Stimulated activated CD8-positive, alpha-beta memory T cell treated with anti-CD3 and anti-CD28 coated beads, Interleukin-7, amount 100 ng/mL, for 48 hours (primary cell): ENCODE data around the gene B4GALT6.
A peak's percentile ranks its signal among the peaks of the same experiment; 100 is the strongest.
"Not testable (repeated sequence)": the region's sequence is repeated elsewhere in the genome, so short reads cannot be mapped to it uniquely, and the experiment has no call there.

Experiments
- DNase-seq, 2 donors: peaks; one replicate each; pipeline ENCODE4 v3.0.0-alpha.2; 2020; ENCODE audit warnings: low read depth in 1 of 2; ENCODE audit errors: extremely low read depth in 1 of 2

The B4GALT6 gene

GRCh38 chr18:31684279-31685096 is at the start of gene B4GALT6:
Gene B4GALT6 (minus strand): TSS chr18:31684581. CDS start chr18:31684426, 155 bp downstream.
- DNase-seq, result no peak

GRCh38 chr18:31731628-31732027 is 47.2 kb upstream of the B4GALT6 start:
- DNase-seq, result no peak

DNA sequence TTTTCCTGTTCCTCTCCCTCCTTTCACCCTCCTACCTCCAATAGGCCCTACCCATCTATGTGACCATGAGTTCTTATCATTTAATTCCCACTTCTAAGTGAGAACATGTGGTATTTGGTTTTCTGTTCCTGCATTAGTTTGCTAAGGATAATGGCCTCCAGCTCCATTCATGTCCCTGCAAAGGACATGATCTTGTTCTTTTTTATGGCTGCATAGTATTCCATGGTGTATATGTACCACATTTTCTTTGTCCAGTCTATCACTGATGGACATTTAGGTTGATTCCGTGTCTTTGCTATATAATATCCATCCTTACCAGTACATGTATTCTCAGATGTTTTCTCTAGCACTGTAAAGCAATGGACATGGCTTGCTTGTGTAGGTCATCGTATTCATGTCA is 44.8 kb upstream of the B4GALT6 start:
- not testable (repeated sequence) for DNase-seq

DNA sequence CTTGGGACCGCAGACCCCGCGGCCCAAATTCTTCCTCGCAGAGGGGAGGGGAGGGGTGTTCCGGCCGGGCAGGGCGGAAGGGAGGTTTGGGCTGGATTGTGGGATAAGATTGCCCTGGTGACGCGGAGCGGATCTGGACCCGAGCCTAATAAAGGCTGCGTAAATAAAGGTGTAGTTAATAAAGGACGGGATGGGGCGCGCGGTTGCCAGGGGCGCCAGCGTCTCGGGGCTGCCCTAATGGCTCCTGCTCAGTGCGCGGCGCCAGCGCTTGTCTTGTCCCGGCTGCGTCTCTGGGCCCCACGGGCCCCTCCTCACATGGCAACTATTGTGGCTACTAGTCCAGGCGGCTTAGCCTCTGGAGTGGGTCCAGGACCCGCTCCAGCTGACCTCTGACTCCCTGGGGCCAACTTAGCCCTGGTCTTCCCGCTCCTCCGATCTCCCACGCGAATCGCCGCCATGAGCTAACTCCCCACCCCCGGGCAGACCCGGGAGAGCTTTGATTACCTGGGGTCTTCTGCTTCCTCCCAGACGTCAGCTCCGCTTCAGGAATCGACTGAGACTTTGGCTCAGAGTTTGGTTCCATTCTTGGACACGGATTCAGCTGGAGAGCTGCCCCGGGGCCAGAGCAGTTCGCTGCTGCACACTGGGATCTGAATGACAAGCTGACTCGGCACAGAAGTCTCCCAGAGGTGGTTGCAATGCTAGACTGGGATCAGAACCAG is 39.8 kb upstream of the B4GALT6 start:
- DNase-seq, result no peak

- no peak for DNase-seq
These were observed 39.2 kb upstream of the B4GALT6 start for GRCh38 chr18:31723639-31723989.

DNA sequence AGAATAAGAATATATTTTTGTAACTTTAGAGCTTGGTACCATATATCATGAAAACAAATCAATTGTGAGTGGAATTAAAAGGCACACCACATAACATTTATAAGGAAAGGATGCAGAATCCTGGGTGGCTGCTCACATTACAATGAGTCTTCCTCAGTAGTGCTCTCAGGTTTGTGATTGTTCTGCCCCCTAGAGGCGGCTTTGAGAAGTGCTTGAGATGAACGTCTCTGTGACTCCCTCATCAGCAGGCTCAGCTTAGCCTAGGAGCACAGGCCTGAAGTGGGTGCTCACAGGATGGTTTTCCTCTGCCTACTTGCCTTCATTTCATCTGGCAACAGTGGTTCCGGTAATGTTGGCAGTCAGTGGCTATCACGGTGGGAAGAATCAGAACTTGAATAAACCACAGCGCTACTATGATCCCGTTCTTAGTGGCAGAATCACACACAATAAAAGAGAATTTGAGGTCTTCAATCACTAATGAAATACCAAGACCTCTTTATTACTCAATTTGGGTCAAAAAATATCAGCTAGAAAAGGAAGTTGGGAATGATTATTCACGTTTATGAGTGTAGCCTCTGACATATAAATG is 38.1 kb upstream of the B4GALT6 start:
- DNase-seq, result peak; percentile 32 to 54

GRCh38 chr18:31721601-31722000 is 37.2 kb upstream of the B4GALT6 start:
- DNase-seq, result no peak

DNA sequence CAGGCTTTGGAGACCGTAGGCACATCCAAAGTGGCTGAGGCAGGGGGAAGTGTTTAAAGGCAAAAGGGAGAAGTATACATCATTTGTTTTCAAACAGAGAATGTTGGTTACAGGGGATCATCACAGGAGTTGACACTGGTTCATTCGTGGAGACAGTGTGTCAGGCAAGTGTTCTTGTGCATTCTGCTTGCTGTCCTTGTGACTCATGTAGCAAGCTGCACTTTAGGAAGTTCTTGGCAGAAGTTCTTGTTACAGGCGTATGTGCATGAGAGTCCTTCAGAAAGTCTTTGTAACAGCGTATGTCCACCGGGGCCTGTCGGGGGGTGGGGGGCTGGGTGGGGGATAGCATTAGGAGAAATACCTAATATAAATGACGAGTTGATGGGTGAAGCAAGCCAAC is 36.5 kb upstream of the B4GALT6 start:
- no peak for DNase-seq

- DNase-seq, result no peak
These were observed 35.1 kb upstream of the B4GALT6 start for GRCh38 chr18:31719363-31720006.

DNA sequence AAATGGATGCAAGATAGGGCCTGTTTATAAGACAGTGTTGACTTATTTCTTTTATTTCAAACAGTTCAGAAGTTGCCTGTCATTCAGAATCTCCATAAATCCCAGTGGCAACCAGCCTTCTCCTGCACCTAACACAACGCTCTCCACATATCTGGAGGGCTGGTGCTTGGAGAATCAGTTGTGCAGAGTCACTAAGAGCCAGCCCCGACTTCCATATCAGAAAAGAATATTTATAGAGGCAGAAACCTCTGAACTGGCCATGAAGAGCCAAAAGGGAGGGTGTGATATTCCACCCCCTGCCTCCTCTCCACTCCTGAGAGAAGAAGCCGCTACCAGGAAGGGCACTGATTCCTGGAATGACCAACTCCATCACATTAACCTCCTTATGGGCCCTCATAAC is 34.0 kb upstream of the B4GALT6 start:
- no peak for DNase-seq

DNA sequence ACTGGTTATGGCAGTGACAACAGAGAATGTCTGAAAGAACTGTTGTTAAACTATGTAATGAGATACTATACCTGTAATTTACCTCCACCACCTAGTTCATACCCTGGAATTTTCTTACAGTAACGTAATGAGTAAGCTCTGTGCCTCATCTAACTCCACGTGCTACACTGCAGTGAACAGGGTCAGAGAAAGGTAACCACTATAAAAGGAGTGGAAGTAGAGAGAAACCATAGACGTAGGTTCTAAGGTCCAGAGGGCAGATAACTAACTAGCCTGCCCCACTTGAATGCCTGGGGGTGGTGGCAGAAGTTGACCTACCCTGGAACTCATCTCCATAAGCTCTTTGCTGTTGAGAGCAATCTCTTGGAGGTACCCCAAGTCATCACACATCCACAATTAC is 32.0 kb upstream of the B4GALT6 start:
- DNase-seq, result no peak

DNA sequence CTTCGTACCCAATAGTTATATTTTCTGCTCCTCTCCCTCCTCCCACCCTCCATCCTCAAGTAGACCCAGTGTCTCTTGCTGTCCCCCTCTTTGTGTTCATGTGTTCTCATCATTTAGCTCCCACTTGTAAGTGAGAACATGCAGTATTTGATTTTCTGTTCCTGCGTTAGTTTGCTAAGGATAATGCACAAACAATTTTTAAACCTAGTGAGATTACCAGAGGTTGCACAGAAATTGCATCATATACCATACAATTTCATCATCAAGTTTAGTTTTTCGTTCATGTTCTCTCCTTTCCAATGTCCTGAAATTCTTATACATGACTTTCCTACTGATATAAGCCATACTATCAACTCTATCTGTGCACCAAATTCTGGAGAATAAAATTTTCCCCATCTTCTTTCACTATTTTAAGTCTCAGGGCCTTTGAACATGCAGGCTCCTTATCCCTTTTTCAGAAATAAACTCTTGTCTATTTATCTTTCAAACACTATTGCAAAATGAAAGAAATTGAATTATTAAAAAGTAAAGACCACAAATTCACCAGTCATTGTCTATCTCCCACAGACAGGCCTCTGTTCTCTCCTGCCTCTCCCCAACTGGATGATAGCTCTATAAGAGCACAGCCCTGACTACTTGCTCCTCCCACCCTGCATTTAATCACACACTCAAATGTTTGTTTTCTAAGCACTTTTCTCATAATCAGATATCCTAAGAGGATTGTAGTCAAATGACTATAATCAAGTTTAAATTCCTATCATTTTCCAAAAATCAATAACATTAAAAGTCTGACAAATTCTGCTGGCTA is 27.2 kb upstream of the B4GALT6 start:
- no peak for DNase-seq

- no peak for DNase-seq
These were observed 26.4 kb upstream of the B4GALT6 start for GRCh38 chr18:31710826-31711225.

GRCh38 chr18:31707815-31708214 is 23.4 kb upstream of the B4GALT6 start:
- no peak for DNase-seq

DNA sequence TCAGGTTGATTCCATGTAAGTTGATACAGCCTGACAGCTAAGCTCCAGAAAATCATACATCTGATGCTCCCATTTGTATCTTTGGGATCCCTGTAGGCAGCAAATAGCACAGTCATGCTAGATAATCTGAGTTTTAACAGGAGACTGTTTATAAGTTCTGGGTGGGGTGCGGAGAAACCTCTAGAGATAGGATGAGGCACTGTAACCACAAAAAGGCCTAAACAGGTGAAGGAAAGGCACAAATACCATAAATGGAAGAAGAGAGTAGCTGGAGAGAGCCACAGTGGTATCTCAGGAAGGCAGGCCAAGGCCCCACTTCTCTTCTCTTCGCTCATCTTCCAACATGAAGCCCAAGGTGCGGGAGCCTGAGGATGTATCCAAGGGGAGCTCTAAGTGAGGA is 18.1 kb upstream of the B4GALT6 start:
- no peak for DNase-seq

GRCh38 chr18:31701744-31702143 is 17.4 kb upstream of the B4GALT6 start:
- DNase-seq, result no peak

DNA sequence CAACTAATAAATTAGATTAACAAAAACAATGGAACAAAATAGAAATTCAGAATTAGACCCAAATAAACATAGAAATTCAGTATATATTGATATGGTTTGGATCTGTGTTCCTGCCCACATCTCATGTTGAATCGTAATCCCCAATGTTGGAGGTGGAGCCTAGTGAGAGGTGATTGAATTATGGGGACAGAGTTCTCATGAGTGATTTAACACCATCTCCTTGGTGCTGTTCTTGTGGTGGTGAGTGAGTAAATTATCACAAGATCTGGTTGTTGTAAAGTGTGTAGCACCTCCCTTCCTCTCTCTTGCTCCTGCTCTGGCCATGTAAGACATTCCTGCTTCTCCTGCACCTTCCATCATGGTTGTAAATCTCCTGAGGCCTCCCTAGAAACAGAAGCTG is 16.6 kb upstream of the B4GALT6 start:
- no peak for DNase-seq

- no peak for DNase-seq
These were observed 13.2 kb upstream of the B4GALT6 start for GRCh38 chr18:31697351-31698298.

GRCh38 chr18:31695989-31696388 is 11.6 kb upstream of the B4GALT6 start:
- DNase-seq, result no peak

DNA sequence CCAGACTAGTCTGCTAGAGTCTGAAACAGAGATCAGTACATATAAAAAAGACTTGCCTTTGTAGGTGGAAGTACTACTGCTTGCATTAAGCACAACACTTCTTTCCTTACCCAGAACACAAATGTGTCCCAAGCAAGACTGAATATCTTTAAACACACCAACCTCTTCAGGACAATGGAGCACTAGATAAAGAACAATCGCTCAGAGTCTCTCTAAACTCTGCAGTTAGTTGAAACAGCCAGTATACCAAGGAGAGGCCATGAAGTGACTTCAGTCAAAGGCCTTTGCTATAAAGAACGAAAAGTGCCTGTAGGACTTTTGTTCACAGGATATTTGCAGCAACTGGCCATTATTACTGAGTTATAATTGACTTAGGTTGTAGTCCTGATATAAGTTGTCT is 9.9 kb upstream of the B4GALT6 start:
- DNase-seq, result no peak
